ENCODE results near the gene CELF6. TPM values are rescaled to one million over a fixed set of nuclear protein-coding genes. Genes with fewer than 3 reads are reported as not detected.
"Not testable (repeated sequence)": the region's sequence is repeated elsewhere in the genome, so short reads cannot be mapped to it uniquely, and the experiment has no call there.

The CELF6 gene
- total RNA-seq, 1 donor from 2014 or later, result 0.68 TPM

DNA sequence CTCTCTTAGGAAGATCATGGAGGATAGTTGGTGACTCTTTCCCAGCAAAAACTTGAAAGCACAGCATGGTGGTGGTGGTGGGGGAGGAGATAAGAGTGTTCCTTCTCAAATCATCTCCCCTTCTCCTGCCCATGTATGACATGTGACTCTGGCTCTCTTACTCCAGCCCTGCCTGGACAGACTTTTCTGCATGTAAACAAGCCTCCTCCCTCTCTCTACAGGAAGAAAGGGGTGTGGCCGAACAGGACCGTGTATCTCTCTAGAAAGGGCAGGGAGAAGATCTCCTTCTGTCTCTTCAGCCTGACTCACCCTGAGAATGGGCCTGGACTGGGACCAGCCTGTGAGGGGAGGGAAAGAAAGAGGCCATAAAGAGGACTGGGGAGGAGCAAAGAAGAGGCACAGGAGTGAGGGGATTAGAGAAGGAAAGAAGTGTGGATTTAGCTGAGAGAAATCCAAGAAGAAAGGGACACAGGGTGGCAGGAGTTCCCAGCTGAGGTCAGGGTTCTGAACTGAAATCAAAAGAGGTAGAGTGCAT lies 1.5 kb downstream of the CELF6 start:
- intact Hi-C loops (cut with micrococcal nuclease), result no loop called here

DNA sequence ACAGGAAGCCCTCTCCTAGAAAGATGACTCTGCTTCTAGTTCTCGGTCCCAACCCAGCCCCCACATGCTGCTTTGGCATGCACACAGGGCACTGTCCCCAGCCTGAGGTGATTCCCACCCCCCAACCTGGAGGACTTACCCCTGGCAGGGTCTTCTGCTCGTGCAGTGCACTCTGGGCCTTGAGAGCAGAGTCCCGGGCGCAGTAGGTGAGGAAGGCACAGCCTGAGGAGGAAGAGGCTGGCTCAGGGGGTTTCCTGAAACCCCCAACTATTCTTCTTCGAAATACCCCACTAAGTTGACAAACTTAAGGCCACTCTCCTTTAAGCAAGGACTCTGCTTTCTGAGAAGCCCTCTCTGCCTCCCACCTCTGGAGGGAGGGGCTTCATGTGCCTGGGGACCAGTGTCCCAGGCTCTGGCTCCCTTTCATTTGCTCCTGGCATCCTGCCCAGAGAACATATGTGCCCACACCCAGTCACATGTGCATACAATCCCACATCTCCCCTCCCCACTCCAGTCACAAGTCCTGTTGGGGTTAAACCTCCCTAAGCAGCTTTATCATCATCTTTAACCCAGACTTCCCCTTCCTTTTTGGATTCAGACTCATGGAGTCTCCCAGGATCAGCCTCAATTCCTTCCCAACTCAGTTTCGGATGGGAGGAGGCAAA lies 4.1 kb downstream of the CELF6 start:
- intact Hi-C loops (cut with micrococcal nuclease), result no loop called here

DNA sequence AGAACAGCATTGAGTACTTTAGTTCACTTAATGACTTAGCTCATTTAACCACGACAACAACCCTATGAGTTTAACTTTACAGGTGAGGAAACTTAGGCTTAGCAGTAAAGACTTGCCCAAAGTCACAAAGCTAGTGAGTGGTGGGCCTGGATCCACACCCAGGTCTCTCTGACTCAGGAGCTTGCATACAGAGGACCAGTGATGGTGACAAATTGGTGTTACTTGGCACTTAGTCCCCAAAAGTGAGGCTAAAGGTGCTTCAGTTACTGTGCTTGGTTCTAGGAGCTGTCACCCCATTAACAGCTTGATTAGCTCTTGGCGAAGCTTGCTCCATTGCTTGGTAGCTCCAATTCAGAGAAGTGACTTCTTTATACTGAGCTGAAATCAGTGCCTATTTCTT lies 6.1 kb downstream of the CELF6 start:
- intact Hi-C loops (cut with micrococcal nuclease), result no loop called here

DNA sequence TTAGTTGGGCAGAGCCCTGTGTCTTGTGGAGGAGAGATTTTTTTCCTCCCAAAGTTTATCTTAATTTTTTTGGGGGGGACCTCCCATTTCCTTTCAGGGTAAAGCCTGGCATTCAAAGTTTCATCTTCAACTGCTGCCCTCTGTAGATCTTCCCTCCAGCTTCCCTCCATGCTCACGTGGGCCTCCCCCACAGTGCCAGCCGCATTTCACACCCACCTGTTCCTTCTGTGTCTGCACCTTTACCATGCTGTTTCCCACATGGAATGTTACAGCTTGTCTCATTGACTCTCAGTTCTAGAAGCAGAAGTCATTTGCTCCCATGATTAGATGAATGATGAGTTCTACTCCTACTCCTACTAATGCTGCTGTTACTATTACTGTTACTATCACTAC lies 6.5 kb downstream of the CELF6 start:
- intact Hi-C loops (cut with micrococcal nuclease), result no loop called here

DNA sequence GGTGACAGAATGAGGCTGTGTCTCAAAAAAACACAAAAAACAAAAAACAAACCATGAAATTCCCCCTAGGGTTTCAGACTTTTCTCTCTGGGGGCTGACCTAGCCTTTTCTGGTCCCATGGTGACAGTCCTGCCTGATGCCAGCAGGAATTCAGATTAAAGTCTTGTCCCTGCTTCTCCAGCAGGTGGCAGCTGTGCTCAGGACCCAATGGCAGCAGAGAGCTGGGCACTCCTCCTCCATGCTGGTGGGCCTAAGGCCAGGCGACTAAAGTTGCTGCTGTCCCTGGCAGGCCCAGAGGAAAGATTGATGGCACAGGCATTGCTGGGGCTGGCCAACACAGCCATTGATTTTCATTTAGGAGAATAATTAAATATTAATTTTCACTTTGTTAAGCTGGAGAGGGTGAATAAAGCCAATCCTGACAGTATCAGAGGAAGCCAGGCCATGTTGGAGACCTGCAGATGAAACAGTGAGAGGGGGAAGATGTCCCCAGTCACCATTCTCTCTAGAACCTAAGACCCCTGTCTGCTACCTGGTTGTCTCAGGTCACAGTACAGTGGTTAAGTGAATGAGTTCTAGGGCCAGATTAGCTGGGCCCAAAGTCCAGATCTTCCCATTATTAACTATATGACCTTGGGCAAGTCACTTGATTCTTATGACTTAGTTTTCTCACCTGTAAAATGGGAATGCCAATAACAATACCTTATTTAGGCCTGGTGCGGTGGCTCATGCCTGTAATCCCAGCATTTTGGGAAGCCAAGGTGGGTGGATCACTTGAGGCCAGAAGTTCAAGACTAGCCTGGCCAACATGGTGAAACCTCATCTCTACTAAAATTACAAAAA lies 7.1 kb downstream of the CELF6 start:
- intact Hi-C loops (cut with micrococcal nuclease), result no loop called here

DNA sequence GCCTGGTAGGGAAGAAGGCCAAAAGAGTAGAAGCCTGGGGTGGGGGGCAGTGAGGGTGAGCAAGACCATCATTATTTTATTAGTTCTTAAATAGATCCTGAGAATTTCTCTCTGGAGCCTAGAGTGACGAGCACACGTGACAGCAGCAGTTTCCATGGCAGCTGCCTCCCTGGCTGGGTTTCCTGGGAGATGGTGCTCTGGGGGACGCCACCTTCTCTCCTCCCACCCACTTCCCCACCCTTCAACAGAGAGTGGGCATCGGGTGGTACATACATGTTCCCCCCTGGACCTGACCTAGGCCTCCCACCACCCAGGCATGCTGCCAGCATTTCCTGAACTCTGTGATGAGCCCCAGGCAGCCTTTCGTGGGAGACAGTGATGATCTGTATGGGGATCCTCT lies 12.9 kb downstream of the CELF6 start:
- intact Hi-C loops (cut with micrococcal nuclease), result no loop called here

DNA sequence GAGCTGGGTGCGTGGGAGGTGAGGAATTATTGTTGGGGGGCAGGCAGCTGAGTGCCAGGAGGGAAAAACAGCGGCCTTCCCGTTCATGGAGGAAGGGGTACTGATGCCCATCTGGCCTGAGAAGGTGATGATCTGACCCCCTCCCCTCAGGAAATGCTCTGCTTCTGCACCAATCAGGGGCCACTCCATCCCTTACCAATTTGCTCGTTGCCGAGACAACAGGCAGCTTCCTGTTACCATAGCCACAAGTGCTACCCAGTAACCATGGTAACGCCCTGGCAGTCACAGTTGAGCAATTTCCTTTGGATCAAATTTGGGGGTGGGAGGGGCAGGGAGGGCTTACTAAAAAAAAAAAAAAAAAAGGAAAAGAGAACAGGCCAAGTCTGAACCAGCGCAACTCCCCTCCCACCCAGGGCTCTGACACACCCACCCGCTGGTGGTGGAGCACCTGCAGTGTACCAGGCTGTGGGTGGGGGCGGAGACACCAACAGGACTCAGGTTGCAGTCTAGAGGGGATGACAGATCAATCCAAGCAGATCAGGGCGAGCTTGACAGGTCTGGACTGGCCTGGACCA lies 13.7 kb downstream of the CELF6 start:
- intact Hi-C loops (cut with micrococcal nuclease), result no loop called here

DNA sequence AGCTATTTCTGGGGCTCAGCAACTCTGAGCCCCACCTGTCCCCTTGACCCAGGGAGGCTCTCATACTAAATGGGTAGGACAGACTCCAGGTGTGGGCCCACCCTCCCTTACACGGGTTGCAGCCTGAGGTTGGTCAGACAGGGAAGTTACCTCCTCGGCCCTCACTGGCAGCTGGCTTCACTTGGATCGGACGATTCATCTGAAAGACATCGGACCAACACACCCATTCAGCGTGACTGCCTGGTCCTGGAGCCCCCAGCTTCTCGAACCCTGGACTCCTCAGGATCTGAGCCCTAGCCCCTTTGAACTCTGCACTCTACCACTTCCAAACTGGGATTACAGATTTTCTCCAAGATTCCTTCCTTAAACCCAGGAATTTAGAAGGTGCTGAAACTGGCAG lies 15.4 kb downstream of the CELF6 start:
- intact Hi-C loops (cut with micrococcal nuclease), result no loop called here

DNA sequence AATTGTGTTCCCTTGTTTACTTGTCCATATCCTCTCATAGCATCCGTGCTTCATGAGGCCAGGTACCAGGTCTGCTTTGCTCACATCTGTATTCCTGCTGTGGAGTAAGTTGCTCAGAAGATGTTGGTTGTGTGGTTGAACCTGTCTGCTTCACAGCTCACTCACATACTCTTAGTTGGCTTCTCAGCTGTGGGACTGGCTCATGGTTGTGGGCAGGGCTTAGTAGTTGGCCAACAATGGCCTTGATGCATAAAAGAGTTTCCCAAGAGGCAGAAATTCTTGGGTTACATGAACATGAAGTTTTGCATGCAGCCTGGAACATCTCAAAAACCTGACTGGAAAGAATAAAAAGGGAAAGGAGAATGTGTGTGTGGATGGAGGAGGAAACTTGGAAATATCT lies 17.0 kb downstream of the CELF6 start:
- intact Hi-C loops (cut with micrococcal nuclease), result no loop called here

DNA sequence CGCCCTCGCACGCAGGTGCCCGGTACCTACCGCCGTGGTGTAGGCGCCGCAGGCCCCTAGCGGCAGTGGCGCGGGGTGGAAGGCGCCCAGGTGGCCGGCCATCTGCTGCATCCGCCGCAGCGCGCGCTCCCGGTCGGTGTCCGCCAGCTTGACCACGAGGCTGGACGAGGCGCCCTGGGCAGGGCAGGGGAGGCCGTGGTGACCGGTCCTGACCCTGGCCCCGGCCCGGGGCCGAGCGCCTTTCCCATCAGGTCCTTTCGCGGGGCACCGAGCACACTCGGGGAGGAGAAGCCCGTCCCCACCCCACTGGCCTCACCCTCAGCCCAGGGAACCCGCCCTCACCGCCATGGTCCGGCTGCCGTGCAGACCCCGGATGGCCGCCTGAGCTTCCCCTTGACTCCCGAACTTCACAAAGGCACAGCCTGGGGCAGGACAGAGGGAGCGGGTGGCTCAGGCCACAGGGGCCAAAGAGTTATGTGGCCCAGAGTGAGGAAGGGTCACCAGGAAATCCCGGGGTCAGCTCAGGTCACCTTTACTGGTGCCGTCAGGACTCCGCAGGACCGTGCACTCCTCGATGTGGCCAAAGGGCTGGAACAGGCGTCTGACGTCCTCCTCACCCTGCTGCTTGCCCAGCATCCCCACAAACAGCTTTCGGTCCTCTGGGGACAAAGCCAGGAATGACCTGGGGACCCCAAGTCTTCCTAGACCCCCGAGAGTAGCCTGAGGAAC lies 30.2 kb downstream of the CELF6 start:
- intact Hi-C loops (cut with micrococcal nuclease), result no loop called here

DNA sequence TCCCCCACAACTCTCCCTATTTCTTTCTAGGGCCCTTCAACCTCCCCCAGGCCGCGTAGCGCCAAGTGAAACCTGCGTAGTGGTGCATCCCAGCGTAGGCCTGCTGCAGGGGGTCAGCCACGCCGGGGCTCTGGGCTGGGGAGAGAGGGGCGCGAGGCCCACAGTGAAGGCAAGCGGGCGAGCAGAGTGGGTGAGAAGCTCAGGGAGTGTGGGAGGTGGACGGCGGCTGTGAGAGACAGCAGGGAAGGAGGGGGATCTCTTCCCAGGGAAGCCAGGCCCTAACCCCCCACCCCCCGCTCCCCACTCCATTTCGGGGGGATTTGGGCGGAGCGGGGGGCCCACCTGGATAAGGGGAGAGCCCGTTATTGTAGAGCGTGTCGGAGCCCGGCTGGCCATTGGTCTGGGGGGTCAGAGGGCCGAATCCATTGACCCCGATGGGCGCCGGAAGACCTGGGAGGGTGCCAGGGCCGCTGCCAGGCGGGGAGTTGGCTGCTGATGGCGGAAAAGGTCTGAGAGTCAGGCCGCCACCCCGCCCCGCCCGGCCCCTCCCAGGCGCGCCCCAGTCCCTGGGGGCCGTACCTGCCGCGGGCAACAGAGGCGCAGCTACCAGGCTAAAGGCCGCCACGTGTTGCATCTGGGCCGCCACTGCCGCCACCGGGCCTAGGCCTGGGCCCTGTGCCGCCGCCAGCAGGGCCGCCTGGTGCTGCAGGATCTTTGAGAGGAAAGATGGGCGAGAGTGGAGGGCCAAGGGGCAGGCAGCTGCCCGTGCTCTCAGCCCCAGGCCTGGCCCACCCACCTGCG lies 31.0 kb downstream of the CELF6 start:
- intact Hi-C loops (cut with micrococcal nuclease), result no loop called here

DNA sequence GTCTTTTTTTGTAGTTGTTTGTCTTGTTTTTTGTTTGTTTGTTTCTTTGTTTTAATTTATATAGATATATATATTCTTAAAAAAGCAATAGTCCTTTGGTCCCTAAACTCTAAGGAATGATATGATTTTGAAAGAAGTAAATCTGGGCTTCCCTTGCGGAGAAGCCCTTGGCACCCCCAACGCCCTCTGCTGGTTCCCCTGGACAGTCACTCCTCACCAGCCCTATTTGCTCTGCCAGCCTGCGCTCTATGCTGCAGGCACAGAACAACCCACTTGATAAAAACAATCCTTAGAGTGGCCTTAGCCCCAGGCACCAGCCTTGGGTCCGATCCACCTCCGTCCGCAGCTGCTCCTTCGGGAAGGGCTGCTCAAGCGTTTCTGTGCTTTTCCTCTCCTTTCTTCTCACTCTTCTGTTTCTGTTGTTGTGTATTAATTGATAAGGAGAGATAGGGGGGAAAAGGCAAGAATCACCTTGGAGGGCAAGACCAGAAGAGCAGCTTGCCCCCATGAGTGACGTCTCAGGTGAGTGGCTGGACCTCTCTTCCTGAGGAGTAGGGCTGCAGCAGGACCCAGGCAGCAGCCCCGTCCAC lies 33.9 kb downstream of the CELF6 start:
- intact Hi-C loops (cut with micrococcal nuclease), result loop anchor here (1.0 kb wide), 1 partner anchor 87 kb away; no protein-coding TSS in a partner anchor

DNA sequence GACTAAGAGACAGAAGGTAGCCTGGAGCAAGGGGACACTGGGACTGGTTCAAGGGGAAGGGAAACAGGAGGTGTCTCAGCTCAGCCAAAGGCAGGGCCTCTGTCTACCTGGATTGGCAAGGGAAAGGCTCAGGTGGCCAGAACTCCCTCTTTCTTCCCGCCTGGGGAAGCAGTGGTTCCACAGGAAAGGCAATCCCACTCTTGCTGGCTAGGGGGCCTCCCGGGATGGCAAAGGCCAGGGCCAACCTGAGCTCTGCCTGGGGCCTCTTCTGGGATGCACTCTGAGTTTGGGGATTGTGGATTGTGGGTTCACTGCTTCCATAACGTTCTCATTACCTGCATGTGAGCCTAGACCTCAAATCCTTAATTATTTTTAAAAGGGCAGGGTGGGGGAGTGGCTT lies 34.6 kb downstream of the CELF6 start:
- intact Hi-C loops (cut with micrococcal nuclease), result no loop called here

DNA sequence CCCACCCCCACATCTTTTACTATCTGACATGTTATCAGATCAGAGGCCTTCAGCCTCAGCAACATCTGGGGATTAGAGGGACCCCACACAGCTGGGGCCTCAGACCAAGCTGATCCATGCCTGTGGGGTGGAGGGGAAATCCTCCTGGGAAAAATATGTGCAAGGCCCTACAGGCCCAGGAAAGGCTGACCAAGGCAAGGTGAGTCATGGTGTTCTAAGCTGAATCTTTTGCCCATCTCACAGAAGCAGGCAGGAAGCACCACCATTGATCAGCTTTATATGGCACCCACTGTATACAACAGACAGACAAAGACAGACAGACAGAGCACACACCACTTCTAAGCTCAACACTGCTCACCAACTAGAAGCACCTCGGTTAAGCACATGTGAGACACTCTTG lies 35.2 kb downstream of the CELF6 start:
- intact Hi-C loops (cut with micrococcal nuclease), result no loop called here

DNA sequence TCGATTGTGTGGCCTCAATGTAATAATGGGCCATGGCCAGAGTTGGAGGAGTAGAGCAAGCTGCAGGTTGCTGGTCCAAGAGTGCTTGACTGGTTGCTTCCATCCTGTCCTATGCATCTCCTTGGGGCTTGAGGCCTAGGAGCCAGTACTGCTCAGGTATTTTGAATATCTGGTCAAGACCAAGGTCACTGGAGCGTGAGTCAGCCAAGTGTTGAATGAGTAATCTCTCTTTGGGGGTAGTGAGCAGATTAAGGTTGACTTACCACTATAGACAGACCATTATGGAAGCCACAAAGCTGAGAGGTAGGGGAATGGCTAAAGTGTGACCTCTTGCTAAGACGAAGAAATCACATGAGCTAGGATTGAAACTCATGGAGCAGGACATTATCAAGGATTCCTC lies 38.2 kb downstream of the CELF6 start:
- intact Hi-C loops (cut with micrococcal nuclease), result no loop called here

DNA sequence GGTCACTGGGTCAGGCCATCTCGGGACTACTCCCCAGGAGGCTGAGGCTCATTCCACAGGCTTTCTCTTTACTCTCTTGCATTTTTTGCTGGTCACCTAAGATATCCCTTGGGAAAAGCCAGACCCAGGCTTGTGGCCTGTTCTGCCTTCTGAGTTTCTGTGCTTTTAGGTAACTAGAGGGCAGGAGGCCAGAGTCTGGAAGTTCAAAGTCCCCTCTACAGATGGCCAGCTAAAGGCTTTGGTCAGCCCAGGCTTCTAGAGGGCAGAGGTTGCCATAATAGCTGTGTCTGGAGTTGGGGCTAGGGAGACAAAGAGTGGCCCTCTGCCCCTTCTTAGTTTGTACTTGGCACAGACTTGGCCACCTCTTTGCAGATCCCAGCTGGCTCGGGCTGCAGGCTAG lies 39.2 kb downstream of the CELF6 start:
- intact Hi-C loops (cut with micrococcal nuclease), result no loop called here

DNA sequence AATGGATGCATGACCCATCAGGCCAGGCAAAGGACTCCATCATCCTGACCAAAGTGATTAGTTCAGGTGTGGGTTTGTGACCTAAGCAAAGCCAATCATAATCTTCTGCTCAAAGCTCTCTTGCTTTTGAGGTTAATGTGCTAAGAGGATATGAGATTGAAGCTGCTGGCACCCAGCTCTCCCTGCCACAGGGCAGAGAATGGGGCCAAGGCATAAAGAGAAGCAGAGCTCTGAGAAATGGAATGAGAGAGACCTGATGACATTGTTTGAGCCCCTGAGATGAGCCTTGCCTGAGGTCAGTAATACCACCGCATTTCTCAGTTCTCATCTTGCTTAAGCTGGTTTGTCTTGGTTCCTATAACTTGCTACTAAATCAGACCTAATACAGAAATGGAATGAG lies 41.2 kb downstream of the CELF6 start:
- intact Hi-C loops (cut with micrococcal nuclease), result no loop called here

DNA sequence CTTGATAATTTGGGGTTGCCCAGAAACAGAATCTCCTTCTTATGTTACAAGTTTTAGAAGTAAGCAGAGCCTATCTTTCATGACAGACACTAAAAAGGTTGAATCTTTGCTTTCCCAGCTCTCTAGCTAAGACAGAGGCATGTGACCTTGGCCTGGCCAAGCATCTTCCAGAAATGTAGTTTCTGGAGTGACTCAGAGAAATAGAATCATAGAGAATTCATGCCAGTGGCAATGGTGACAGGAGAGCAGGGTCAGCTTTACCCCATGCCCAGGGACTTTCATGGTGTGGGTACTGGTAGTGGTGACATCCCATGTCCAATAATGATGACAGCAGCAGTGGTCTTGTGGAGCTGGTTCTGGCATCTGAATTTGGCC lies 43.6 kb downstream of the CELF6 start:
- intact Hi-C loops (cut with micrococcal nuclease), result no loop called here

DNA sequence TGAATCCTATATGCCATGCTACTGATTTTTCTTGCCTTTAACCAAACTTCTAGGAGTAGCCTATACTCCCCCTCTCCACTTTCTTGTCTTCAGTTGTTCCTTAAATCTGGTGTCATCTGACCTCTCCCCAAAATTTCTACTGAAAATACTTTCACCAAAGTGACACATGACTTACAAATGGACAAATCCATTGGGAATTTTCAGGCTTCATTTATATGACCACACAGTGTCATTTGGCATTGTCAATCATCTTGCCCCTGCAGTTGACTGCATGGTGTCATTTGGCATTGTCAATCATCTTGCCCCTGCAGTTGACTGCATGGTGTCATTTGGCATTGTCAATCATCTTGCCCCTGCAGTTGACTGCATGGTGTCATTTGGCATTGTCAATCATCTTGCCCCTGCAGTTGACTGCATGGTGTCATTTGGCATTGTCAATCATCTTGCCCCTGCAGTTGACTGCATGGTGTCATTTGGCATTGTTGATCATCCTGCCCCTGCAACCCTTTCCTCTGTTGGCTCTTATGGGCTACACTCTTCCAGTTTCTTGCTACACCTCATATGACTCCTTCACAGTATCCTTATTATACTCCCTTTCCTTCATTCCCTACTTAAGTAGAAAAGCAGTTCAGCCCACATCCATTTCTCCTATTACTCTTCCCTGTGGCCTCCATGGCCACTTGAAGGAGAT lies 44.2 kb downstream of the CELF6 start:
- intact Hi-C loops (cut with micrococcal nuclease), result not testable (repeated sequence)

DNA sequence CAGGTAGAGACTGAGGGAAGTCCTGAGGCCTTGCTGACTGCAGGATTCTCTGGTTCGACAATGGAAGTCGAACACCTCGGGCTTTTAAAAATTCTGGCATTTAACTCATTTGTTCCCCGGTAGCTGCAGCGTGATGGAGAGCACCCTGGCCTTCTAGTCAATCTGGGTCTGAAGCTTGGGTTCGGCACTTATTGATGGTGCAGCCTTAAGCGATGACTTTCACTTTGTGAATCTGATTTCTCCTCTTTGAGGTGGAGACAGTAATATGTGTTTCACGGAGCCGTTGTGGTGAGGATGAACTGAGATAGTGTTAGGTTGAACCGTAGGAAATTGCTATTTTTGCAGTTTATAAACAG lies 47.0 kb downstream of the CELF6 start:
- intact Hi-C loops (cut with micrococcal nuclease), result loop anchor here (1.0 to 2.0 kb wide), 5 partner anchors 42 to 200 kb away; partner anchors contain the start of genes CELF6, HEXA and PKM

Data from T-helper 2 cell treated with Interferon-gamma antibody and Interleukin-4, amounts not matched to agents 100 ng/mL and 5 ng/mL, for 36 hours (primary cell).